SK-N-MC (cell line): ENCODE data around the gene C2orf42.

Experiments used
- EZH2 ChIP-seq: fragments of 200-600 bp; sonication (generic); IDR thresholded peaks from one replicate; pipeline ENCODE4 v1.6.1; 2017; ENCODE audit warnings: antibody characterized with exemption
- POLR2AphosphoS5 ChIP-seq: IDR thresholded peaks from 2 replicates; pipeline ENCODE4 v1.6.1; 2012; ENCODE audit warnings: mild to moderate bottlenecking, low read depth, low read length, borderline replicate concordance

DNA sequence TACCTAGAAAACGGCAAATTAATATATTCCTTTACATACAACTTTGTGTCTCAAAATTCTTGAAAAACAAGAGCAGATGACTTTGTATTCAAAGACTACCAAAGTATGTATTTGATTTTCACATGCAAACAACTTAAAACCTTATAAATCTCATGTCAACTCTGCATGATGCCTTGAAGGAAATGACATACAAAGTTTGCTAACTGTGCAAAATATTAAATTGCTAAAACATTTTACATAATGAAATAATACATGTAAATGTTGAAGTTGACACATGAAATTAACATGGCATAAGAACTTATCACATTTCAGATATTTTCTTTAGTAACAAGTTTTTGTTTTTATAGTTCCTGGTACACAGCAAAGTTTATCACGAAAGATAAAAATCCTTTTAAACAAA is 20.8 kb upstream of the C2orf42 start:
- TF ChIP-seq POLR2AphosphoS5 (no peak), EZH2 (no peak)
